ENCODE measurements around the gene THEMIS.

- TF ChIP-seq, protein P1, sequence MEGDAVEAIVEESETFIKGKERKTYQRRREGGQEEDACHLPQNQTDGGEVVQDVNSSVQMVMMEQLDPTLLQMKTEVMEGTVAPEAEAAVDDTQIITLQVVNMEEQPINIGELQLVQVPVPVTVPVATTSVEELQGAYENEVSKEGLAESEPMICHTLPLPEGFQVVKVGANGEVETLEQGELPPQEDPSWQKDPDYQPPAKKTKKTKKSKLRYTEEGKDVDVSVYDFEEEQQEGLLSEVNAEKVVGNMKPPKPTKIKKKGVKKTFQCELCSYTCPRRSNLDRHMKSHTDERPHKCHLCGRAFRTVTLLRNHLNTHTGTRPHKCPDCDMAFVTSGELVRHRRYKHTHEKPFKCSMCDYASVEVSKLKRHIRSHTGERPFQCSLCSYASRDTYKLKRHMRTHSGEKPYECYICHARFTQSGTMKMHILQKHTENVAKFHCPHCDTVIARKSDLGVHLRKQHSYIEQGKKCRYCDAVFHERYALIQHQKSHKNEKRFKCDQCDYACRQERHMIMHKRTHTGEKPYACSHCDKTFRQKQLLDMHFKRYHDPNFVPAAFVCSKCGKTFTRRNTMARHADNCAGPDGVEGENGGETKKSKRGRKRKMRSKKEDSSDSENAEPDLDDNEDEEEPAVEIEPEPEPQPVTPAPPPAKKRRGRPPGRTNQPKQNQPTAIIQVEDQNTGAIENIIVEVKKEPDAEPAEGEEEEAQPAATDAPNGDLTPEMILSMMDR (conservative IDR thresholded peaks at IDR 0.05 in 1 of 2, IDR thresholded peaks at IDR 0.05 in 1 of 2; ENCODE audit: low read depth in 1 of 2, low read length in 2 of 2) = no peak
- no peak for TF ChIP-seq EZH2 (IDR thresholded peaks at IDR 0.05; ENCODE audit: low read length, missing control alignments)
These were observed 108.9 kb downstream of the THEMIS start for GRCh38 chr6:127791779-127792528.

All from fibroblast of lung (primary cell).